NCI-H524 (cell line): ENCODE results near the gene CGB2.

ENCODE experiments used
- DNase-seq, 2 experiments: peaks; one replicate each; lab custom pipeline; 2025; lab: John Stamatoyannopoulos, UW

Gene CGB2

GRCh38 chr19:49067554-49067953, 35.9 kb downstream of the CGB2 start:
- peak in 1 of 2 experiments; percentile 40 for DNase-seq

- no peak for DNase-seq
These were observed 37.3 kb downstream of the CGB2 start for GRCh38 chr19:49069026-49069425.

GRCh38 chr19:49070416-49070815, 38.7 kb downstream of the CGB2 start:
- DNase-seq: no peak

GRCh38 chr19:49071860-49072547, 40.3 kb downstream of the CGB2 start:
- peak in 1 of 2 experiments; percentile 40 for DNase-seq

- peak; percentile 61 to 74 for DNase-seq
These were observed 42.1 kb downstream of the CGB2 start for GRCh38 chr19:49073514-49074378.

GRCh38 chr19:49074869-49075268, 43.2 kb downstream of the CGB2 start:
- DNase-seq: peak; percentile 30 to 67

GRCh38 chr19:49080392-49080791, 48.7 kb downstream of the CGB2 start:
- DNase-seq: no peak

- no peak for DNase-seq
These were observed 49.6 kb downstream of the CGB2 start for GRCh38 chr19:49081273-49081672.
